NCI-H226 (cell line): ENCODE data around the gene POLR2E.

ENCODE experiments used
- DNase-seq: peaks from one replicate; pipeline ENCODE4 v3.0.0-alpha.2; 2015

POLR2E gene

DNA sequence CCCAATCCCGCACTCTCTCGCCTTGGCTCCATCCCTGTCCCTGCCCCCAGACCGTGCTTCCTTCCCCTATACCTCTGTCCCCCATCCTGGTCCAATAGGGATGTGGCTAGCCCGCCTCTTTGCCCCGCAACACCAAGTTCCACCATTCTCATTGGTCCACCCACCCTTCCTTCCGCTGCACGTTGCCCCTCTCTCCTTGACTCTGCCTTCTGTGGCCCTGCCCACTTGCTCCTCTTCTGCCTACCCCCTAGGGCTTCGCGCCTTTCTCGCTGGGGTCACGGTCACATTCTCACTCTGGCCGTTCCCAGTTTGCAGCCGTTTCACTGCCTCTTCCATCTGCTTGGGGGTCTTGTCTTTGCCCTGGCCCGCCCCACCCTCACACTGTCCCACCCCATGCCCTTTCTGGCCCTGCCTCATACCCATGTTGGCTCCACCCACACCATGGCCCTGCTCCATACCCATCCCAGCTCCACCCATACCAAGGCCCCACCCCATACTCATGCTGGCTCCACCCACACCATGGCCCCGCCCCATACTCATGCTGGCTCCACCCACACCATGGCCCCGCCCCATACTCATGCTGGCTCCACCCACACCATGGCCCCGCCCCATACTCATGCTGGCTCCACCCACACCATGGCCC, 32.7 kb downstream of the POLR2E start:
- DNase-seq, result no peak

DNA sequence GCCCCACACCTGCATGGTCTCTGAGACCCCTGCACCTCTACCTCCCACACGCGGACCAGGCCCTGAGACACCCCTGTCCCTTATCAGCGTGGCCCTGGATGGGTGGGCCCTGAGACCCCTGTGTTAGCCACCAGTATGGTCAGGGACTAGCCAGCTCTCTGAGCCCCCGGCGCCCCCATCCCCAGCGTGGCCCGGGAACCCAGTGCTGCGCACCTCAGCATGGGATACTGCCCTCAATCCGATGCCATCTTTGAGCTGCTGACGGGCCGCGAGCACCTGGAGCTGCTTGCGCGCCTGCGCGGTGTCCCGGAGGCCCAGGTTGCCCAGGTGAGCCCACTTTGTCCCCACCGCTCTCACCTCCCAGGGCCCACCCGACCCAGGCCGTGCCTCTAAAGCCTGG, 33.2 kb downstream of the POLR2E start:
- no peak for DNase-seq

DNA sequence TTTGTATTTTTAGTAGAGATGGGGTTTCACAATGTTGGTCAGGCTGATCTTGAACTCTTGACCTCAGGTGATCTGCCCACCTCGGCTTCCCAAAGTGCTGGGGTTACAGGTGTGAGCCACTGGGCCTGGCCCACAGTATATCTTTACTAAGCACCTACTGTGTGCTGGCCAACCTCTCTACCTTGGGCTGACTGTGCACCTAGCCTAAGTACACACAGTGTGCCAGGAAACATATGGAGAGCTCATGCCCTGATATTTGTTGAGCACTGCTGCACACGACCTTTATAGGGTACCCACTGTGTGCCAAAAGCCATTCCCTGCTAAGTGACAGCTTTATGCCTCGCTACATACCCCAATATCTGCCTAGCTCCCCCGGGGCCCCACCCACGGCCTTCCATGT, 34.5 kb downstream of the POLR2E start:
- DNase-seq, result no peak

DNA sequence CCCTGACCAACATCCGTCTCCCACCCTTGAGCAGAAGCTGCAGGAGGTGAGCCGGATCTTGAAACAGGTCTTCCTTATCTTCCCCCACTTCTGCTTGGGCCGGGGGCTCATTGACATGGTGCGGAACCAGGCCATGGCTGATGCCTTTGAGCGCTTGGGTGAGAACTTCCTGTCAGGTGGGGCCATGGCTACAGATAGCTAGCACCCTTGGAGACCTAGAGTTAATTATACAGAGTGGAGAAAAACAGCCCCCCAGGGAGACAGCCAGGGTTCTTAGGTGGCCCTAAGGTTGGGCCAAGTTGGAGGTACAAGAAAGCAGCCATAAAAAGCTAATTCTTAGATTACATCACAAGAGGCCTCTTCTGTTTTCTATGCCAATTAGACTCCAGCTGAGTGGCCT, 37.1 kb downstream of the POLR2E start:
- DNase-seq, result no peak

DNA sequence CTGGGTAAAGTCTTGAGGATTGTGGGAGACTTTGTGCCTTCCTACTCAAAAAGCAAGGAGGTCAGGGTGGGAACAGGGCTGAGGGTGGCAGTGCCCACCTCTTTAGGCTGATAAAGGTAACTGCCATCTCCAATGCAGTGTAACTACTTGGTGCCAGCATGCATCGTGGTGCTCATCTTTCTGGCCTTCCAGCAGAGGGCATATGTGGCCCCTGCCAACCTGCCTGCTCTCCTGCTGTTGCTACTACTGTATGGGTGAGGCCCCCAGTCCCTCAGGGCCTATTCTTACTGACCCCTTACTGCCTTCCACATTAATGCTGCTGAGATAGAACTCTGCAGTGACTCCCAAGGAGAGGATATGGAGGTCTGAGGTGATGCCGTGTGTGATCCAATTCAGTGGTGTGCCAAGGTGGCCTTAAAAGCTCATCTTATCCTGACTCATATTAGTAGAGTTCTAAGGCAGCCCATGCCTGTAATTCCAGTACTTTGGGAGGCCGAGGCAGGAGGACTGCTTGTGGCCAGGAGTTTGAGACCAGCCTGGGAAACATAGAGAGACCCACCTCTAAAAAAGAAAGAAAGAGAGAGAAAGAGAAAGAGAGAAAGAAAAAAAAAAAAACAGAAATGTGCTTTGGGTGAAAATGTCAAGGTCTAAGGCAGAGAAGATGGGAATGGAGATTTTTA, 37.9 kb downstream of the POLR2E start:
- DNase-seq, result no peak

DNA sequence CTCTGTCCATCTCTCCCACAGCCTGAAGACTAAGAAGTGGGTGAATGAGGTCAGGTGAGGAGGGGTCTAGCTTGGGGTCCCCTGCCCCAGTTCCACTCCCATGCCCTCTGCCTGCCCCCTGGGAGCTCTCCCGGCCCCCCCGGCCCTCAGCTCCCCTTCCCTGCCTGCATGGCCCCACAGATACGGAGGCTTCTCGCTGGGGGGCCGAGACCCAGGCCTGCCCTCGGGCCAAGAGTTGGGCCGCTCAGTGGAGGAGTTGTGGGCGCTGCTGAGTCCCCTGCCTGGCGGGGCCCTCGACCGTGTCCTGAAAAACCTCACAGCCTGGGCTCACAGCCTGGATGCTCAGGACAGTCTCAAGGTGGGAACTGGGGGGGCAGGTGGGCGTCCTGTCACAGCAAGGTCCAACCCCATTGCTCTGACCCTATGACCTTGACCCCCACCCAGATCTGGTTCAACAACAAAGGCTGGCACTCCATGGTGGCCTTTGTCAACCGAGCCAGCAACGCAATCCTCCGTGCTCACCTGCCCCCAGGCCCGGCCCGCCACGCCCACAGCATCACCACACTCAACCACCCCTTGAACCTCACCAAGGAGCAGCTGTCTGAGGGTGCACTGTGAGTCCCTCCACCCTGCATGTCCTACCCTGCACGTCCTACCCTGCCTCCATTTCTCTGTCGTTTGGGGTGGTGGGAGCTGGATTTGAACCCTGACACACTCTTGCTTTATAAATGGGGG, 39.1 kb downstream of the POLR2E start:
- DNase-seq, result no peak

DNA sequence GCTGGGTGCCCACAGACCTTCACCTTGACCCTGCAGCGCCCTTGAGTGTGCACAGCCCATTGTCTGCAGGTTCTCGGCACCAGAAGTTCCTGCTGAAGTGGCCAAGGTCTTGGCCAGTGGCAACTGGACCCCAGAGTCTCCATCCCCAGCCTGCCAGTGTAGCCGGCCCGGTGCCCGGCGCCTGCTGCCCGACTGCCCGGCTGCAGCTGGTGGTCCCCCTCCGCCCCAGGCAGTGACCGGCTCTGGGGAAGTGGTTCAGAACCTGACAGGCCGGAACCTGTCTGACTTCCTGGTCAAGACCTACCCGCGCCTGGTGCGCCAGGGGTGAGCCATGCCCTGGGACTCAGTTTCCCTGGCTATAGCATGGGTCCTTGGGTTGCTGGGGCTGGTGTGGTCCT, 40.1 kb downstream of the POLR2E start:
- DNase-seq, result no peak

DNA sequence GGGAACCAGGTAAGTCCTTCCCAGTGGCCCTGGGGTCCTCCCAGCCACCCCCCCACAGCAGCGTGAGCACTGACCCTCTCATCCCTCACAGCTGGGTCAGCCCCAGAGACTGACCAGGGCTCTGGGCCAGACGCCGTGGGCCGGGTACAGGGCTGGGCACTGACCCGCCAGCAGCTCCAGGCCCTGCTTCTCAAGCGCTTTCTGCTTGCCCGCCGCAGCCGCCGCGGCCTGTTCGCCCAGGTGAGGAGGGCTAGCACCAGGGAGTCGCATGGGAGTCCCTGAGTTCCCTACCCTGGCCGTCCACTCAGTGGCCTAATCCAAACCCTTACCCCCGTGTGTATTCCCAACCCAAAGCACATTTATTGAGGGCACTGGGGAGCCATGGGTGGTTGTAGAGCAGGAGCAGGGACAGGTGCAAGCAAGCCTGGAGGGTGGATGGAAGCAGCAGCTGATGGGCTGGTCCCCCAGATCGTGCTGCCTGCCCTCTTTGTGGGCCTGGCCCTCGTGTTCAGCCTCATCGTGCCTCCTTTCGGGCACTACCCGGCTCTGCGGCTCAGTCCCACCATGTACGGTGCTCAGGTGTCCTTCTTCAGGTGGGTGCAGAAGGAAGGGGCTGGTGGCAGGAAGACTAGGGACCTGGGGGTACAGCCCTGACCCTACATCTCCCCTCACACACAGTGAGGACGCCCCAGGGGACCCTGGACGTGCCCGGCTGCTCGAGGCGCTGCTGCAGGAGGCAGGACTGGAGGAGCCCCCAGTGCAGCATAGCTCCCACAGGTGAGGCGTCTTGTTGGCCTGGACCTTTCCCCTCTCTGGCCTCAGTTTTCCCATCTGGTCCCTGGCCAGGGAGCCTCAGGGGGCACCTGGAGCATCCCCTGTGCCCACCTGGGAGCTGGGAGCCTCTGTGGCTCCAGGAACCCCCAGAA, 40.8 kb downstream of the POLR2E start:
- no peak for DNase-seq

DNA sequence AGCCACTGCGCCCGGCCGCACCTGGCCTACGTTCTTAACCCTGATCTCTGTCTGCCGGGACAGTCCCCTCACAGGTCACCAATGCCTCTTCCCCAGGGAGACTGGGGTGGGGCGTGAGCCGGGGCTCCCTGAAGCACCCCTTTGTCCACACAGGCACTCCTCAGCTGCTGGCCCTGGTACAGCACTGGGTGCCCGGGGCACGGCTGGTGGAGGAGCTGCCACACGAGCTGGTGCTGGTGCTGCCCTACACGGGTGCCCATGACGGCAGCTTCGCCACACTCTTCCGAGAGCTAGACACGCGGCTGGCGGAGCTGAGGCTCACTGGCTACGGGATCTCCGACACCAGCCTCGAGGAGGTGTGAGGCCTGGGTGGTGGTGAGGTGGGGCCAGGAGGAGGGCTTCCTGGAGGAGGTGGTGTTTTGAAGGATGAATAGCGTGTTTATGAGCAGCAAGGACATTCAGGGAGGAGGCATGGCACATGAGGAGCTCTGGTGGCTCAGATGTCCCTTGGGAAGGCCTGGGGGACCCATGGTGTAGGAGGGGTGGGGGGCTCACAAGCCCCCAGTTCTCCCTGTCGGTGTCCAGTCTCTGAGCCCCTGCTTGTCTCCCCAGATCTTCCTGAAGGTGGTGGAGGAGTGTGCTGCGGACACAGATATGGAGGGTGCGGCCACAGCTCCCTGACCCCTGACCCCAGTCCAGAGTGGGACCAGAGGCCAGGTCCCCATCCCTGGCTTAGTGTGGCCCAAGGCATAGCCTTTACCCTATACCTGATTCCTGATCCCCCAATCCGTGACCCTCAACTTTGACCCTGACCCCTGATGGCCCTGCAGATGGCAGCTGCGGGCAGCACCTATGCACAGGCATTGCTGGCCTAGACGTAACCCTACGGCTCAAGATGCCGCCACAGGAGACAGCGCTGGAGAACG, 41.7 kb downstream of the POLR2E start:
- DNase-seq, result no peak

DNA sequence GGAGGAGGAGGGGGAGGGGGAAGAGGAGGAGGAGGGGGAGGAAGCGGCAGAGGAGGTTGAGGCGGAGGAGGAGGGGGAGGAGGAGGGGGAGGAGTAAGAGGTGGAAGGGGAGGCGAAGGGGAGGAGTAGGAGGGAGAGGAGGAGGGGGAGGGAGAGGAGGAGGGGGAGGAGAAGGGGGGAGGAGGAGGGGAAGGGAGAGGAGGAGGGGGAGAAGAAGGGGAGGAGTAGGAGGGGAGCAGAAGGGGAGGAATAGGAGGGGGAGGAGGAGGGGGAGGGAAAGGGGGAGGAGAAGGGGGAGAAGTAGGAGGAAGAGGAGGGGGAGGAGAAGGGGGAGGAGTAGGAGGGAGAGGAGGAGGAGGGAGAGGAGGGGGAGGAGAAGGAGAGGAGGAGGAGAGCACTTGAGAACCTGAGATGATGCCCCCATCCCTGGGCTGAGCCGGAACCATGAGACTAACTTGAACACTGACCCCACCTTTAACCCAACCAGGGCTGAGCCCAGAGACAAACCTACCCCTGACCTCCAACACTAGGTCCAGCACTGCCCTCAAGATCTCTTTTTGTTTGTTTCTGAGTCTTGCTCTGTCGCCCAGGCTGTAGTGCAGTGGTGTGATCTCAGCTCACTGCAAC, 42.7 kb downstream of the POLR2E start:
- DNase-seq, result no peak

DNA sequence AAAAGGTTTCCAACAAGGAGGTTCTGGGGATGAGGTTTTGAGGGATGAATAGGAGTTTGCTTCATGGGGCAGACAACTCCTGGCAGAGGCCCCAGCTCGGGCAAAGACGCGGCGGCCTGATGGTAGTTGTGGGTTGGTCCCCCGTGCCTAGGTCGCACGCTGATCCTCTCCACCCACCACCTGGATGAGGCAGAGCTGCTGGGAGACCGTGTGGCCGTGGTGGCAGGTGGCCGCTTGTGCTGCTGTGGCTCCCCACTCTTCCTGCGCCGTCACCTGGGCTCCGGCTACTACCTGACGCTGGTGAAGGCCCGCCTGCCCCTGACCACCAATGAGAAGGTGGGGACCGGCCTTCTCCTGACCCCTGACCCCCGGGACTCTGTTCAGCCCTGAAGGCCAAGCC, 43.4 kb downstream of the POLR2E start:
- DNase-seq, result no peak

DNA sequence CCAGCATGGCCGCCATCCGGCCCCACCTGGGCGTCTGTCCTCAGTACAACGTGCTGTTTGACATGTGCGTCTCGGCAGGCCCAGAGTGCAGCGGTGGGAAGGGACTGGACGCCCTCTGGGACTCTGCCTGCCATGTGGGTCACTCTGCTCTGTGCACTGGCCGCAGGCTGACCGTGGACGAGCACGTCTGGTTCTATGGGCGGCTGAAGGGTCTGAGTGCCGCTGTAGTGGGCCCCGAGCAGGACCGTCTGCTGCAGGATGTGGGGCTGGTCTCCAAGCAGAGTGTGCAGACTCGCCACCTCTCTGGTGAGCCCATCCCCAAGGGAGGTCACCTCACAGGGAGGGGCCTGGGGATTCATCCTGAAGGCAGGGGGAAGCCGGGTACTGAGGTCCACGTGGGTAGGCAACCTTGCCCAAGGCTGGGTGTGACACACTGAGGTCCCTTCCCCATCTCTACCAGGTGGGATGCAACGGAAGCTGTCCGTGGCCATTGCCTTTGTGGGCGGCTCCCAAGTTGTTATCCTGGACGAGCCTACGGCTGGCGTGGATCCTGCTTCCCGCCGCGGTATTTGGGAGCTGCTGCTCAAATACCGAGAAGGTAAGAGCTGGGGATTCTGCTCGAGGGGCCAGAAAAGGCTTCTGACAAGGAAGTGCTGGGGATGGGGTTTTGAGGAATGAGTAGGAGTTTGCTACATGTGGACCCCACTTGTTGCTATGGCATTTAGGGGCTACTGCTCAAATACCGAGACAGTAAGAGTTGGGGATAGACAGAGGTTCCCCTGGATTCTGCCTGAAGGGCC, 44.0 kb downstream of the POLR2E start:
- no peak for DNase-seq

DNA sequence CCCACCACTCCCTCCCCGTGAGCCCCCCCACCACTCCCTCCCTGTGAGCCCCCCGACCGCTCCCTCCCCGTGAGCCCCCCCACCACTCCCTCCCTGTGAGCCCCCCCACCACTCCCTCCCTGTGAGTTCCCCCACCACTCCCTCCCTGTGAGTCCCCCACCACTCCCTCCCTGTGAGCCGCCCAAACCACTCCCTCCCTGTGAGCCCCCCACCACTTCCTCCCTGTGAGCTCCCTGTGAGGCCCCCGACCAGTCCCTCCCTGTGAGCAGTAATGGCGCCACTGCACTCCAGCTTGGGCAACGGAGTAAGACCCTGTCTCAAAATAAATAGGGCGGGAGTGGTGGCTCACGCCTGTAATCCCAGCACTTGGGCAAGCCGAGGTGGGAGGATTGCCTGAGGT, 45.4 kb downstream of the POLR2E start:
- no peak for DNase-seq

DNA sequence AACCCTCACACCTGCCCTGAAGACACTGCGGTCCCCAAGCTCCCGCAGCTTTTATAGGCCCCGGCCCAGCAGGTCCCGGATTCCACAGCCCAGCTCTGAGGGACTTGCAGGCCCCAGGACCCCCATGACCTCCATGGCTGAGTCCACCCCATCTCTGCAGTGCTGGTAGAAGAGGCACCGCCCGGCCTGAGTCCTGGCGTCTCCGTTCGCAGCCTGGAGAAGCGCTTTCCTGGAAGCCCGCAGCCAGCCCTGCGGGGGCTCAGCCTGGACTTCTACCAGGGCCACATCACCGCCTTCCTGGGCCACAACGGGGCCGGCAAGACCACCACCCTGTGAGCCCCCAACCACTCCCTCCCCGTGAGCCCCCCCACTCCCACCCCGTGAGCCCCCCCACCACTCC, 46.1 kb downstream of the POLR2E start:
- DNase-seq, result no peak

DNA sequence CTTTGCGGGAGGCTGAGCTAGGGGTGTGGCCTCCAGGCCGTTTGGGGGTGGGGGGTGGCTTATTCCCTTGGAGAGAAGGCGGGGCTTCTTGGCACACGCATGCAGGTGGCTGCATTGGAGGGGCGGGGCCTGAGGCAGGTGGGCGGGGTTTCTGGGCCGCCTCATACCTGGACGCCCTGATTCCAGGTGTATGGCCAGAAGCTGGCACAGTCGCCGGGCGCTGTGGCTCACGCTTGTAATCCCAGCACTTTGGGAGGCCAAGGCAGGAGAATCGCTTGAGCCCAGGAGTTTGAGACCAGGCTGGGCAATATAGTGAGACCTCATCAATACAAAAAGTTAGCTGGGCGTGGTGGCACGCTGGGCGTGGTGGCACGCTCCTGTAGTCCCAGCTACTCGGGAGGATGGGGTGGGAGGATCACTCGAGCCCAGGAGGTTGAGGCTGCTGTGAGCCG, 47.5 kb downstream of the POLR2E start:
- DNase-seq, result no peak

DNA sequence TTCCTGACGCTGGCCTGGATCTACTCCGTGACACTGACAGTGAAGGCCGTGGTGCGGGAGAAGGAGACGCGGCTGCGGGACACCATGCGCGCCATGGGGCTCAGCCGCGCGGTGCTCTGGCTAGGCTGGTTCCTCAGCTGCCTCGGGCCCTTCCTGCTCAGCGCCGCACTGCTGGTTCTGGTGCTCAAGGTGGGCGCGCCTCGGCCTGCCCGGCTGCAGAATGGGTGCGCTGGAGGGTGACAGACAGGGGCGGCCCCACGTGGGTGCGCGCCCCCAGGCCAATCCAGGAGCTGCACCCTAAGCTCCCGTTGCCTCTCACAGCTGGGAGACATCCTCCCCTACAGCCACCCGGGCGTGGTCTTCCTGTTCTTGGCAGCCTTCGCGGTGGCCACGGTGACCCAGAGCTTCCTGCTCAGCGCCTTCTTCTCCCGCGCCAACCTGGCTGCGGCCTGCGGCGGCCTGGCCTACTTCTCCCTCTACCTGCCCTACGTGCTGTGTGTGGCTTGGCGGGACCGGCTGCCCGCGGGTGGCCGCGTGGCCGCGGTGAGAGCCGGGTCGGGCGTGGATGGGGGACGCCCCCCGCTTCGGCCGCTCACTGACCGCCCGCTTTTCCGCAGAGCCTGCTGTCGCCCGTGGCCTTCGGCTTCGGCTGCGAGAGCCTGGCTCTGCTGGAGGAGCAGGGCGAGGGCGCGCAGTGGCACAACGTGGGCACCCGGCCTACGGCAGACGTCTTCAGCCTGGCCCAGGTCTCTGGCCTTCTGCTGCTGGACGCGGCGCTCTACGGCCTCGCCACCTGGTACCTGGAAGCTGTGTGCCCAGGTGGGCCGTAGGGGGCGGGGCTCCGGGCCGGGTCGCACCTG, 48.1 kb downstream of the POLR2E start:
- DNase-seq, result no peak

DNA sequence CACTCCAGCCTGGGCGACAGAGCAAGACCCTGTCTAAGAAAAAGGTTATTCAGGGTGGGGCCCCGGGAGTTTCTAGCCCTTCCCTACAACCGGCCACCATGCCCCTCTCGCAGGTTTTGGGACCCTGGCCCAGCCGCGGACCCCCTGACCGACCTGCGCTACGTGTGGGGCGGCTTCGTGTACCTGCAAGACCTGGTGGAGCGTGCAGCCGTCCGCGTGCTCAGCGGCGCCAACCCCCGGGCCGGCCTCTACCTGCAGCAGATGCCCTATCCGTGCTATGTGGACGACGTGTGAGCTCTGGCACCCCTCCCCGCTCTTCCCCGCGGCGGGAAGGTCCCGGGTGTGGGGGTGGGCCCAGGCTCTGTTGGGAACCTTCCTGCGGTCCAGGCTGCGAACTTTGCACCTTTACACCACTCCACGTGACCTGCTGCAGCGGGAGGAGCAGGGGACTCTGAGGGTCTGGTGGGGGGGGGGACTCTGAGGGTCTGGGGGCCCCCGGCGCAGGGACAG, 49.0 kb downstream of the POLR2E start:
- no peak for DNase-seq

DNA sequence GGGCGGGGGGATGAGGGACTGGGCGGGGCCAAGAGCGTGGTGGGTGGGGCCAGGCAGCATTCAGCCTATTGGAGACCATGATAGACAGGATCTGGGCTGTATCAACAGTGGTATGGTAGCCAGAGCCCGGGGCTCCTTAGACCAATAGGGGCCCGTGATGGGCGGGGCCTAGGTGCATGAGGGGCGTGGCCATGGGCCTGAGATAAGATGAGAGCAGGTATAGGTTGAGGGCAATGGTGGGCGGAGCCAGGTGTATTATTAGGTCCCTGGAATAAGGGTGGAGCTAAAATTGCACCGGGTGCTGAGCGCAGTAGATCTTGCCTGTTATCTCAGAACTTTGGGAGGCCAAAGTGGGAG, 50.0 kb downstream of the POLR2E start:
- DNase-seq, result peak; percentile 56
